ENCODE measurements around the gene CHST11.

Gene CHST11

GRCh38 chr12:104630230-104630670, 173.5 kb downstream of the CHST11 start:
- no peak for DNase-seq (ENCODE audit: low spot score)

DNA sequence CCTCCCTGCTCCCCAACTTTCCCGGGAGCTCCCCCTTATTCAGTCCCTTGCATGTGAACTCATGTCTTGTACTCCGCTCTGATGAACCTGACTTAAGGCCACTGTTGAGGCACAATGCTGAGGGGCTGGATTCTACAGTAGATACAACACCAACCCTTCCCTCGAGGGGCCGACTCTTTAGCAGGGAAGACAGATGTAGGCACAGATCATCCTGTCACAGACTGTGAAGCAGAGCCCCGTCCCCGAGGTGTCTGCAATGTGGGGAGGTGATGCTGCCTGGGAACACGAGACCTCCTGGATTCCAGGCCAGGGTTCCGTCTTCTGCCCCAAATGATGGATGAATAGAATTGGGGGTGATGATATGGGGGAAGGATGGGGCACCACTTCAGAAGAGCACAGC, 175.1 kb downstream of the CHST11 start:
- no peak for DNase-seq (ENCODE audit: low spot score)

DNA sequence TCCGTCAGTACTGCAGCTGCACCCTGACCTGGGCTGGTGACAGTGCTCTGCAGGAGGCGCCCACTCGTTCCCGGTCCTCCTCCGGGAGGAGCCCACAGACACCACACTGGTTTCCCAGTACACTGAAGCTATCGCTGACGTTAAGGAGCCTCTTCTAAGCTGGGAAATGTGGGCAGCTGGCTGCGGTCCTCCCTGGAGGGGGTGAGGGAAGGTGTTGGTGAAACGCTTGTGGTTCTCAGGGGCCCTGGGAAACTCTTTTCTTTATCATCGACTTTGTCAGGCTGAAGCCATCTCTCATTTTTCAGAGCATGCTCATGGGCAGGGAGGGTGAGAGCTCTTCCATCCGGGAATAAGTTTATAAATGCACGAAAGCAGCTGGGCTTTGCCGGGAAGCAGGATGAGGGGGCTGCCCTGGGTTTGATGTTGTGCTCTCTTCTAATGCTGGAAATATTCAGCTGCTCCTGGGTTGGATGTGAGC, 176.0 kb downstream of the CHST11 start:
- no peak for DNase-seq (ENCODE audit: low spot score)

- DNase-seq (ENCODE audit: low spot score), result no peak
These were observed 177.3 kb downstream of the CHST11 start for GRCh38 chr12:104634044-104634443.

- no peak for DNase-seq (ENCODE audit: low spot score)
These were observed 178.1 kb downstream of the CHST11 start for GRCh38 chr12:104634852-104635251.

DNA sequence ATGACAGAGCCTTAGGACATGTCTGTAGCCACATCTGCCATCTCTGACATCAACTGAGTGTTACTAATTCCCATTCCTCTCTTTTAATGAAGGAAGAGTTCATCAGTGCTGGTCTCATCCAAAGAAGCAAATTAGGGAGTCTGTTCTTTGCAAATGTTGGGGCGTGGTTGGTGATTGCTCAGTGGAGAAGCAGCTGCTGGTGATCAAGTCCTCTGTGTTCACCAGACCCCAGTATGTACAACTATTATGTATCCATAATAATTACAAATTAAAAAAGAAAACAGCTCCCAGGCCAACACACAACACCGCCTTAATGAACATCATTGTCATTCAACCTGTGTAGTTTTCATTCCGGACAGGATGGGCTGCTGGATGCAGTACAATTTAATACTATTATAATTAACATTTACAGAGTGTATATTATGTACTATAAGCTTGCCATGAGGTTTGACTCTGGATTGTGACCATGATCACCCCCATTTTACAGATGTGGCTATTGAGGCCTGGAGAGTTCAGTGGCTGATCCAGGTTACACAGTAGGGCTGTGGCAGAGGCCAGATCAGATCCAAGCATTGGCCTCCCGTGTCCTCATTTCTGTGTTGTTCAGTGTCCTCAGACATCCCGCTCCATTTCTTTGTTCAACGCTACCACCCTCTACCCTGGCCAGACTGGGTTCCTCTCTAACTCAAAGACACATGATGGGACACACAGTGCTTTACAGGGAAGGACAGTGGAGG, 179.0 kb downstream of the CHST11 start:
- no peak for DNase-seq (ENCODE audit: low spot score)

GRCh38 chr12:104636496-104636895, 179.7 kb downstream of the CHST11 start:
- DNase-seq (ENCODE audit: low spot score), result no peak

DNA sequence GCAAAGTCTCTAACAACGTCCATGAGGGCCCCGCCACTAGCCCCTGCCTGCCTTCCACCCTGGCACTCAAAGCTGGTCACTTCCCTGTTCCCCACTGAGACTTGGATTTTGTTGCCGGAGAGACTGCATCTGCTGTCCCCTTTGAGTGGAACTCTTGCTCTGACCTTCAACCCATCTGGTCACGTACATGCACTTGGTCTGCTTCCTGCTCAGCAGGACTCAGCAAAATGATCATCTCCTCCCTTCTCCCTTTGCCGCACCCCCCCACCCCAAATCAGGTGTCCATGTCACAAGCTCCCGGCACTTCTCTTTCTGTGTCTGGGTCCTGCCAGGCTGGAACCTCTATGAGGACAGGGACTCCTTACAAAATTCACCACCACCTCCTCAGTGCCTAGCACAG, 180.9 kb downstream of the CHST11 start:
- DNase-seq (ENCODE audit: low spot score), result no peak

- DNase-seq (ENCODE audit: low spot score), result no peak
These were observed 181.6 kb downstream of the CHST11 start for GRCh38 chr12:104638218-104638850.

GRCh38 chr12:104638851-104639240, 182.1 kb downstream of the CHST11 start:
- DNase-seq (ENCODE audit: low spot score), result no peak

GRCh38 chr12:104640956-104641355, 184.2 kb downstream of the CHST11 start:
- DNase-seq (ENCODE audit: low spot score), result no peak

DNA sequence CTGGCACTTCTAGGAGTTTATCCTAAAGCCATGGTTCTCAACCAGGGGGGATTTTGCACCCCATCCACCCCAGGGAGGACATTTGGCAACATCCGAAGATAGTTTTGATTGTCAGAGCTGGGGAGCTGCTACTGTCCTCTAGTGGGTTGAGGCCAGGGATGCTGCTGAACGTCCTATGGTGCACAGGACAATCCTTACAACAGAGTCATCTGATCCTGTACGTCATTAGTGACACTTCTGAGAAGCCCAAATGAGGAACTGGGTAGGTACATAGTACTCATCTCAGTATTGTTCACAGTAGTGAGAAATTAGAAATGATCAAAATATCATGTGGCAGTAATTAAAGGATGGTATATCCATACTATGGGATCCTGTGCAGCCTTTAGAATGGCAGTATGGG, 185.1 kb downstream of the CHST11 start:
- DNase-seq (ENCODE audit: low spot score), result no peak

GRCh38 chr12:104643093-104643818, 186.5 kb downstream of the CHST11 start:
- DNase-seq (ENCODE audit: low spot score), result no peak

DNA sequence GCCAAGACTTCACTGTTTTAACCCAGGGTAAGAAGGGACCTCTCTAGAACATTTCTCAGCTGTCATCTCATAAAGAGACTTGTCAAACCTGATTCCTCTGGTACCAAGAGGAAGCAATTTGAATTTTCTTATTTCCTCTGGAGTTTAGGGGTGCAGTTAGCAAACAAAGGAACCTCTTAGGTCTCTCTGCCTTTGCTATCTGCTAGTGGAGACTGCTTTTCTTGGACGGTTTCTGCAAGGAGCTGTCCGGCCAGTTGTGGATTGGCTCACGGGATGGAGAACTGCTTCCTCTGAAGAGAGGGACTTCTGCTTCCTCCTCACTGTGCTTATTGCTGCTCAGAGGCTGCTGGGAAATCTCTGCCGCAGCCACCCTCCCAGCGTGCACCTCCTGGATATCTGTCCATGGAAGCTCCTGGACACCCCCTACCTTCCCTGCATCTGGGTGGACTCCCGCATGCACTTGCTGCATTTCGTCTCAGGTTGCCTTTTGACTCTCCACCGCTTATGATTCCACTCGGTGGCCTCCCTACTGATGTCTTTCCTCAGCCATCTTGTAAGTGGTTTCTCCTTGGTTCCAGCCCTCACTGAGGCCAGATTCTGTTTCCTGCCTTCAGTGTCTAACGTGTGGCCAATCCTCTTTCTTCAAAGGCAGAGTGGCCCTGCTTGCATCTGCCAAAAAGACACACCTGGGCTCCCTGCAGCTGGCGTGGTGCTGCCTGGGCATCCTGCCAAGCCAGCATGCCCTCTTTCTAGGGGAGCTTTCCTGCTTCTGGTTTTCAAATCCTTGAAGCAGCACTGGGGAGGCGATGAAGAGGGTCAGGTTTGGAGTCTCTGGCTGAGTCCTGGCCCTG, 187.3 kb downstream of the CHST11 start:
- DNase-seq (ENCODE audit: low spot score), result no peak

GRCh38 chr12:104648756-104649155, 192.0 kb downstream of the CHST11 start:
- DNase-seq (ENCODE audit: low spot score), result no peak

DNA sequence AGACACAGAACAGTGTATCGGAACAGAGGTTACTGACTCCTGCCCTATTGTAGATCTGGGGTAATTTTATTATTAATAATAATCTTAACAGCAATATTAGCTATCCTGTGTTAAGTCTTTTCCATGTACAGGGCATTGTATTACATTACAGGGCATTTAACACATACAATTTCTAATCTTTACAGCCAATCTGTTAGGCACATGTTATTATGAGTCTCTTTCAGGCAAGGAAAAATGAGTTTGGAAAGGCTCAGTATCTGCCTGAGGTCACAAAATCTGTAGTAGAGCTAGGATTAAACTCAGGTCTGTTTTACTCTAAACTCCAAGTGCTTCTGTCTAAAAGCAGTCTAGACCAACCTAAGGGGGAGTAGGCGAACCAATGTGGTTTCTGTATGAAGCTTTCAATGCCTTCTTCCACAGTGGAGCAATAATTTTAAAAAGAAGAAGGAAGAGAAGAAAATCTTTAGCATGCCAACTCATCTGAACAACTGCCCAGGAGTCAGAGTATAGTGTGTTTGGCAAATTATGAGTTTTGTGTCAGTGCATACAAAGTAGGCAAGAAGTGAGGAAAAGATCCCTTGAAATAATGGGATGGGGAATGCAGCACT, 192.6 kb downstream of the CHST11 start:
- DNase-seq (ENCODE audit: low spot score), result no peak

GRCh38 chr12:104649921-104650320, 193.2 kb downstream of the CHST11 start:
- DNase-seq (ENCODE audit: low spot score), result no peak

GRCh38 chr12:104650541-104650940, 193.8 kb downstream of the CHST11 start:
- no peak for DNase-seq (ENCODE audit: low spot score)

DNA sequence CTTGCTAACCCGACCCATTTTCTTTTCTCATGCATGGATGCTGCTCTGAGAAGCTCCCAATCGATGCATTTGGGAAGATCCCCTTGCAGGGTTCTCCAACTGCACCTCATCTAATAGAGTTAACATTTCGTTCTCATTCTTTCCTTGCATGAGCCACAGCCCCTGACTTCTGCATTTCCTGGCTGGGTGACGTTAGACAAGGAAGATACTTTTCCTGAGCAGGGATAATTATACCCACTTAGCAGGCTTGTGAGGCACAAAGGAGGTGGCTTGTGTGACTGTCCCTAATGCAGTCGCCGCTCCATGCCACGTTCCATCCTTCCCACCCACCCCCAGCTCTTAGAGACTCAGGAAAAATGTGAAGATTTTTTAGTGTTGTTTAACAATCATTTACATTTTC, 195.1 kb downstream of the CHST11 start:
- no peak for DNase-seq (ENCODE audit: low spot score)

DNA sequence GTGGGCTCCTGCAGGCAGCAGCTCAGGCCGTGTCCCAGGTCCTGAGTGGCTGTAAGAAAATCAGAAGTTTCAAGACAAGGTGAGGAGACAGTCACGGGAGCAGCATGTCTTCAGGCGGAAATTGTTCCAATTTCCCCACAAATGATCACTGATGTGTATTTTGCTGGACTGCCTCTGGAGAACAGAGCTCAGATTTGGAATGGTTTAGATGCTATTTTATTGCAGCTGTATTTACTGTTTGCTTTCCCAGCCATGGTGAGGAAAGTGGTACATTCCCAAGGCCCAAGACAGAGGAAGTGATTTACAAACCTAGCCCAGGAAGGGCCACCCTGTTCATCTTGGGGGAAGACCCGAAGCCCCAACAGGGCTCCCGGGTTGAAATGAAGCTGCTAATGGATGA, 195.6 kb downstream of the CHST11 start:
- DNase-seq (ENCODE audit: low spot score), result no peak

- no peak for DNase-seq (ENCODE audit: low spot score)
These were observed 196.2 kb downstream of the CHST11 start for GRCh38 chr12:104652910-104653309.

All from CD4-positive, alpha-beta T cell treated with Interleukin-15 for 4 hours (primary cell).